HPDE6-E6E7 (cell line): Measurements from ENCODE around the gene ZNF771.
"Not testable (repeated sequence)": the region's sequence is repeated elsewhere in the genome, so short reads cannot be mapped to it uniquely, and the experiment has no call there.

ENCODE experiments used
- DNase-seq: peaks from one replicate; pipeline ENCODE4 v3.0.0; 2011; ENCODE audit warnings: missing footprints; ENCODE audit errors: extremely low spot score

ZNF771 gene

GRCh38 chr16:30430428-30430970, 23.1 kb downstream of the ZNF771 start:
- no peak for DNase-seq

DNA sequence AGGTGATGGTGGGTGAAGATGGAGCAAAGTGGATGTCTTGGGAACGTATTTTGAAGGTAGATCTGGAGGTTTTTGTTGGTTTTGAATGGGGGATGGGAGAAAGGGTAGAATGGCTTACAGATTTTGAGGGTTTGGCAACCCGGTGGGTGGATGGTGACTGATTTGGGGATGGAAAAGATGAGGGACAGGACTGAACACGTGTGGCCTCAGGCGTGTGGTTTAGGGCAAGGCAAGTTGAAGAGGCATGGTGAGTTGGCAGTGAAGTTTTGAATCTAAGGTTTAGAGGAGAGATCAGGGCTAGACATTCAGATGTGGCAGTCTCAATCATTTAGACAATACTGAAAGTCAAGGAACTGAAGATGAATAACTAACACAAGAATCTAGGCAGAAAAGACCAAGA, 27.4 kb downstream of the ZNF771 start:
- DNase-seq, result no peak

DNA sequence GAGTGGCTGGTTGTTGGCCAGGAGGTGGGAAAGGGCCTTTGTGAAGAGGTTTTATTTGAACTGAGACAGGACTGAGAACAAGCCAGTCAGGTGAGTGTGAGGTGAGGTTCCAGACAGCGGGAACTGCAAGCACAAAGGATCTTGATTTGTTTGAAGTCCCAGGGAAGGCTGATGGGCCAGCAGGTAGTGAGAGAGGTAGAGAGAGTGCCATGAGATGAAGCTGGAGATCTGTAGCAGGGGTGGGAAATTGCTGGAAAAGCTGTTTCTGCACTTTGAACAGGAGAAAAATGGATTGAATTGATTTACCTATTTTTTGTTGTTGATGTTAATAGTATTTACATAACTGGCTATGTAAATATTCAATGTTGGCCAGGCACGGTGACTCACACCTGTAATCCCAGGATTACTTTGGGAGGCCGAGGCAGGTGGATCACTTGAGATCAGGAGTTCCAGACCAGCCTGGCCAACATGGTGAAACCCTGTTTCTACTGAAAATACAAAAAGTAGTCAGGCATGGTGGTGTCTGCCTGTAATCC, 30.2 kb downstream of the ZNF771 start:
- DNase-seq, result no peak

GRCh38 chr16:30438835-30439234, 31.4 kb downstream of the ZNF771 start:
- DNase-seq, result no peak

DNA sequence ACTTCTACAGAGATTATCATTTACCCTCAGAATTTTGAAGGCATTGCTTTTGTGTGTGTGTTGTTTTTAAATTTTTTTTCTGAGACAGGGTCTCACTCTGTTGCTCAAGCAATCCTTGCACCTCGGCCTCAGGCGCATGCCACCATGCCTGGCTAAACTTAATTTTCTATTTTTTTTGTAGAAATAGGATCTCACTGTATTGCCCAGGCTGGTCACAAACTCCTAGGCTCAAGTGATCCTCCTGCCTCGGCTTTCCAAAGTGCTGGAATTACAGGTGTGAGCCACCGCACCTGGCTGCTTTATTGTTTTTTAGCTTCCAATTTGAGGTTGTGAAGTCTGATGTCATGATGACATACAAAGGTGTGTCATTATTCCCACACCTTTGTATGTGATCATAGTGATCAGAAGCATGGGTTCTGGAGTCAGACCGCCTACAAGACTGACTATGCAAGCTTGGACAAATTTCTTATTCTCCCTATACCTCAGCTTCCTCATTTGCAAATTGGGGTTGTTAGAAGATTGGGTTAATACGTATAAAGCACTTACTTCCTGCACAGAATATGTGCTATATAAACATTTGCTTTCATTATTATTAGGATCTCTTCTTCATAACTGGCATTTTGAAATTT, 32.4 kb downstream of the ZNF771 start:
- DNase-seq, result no peak

DNA sequence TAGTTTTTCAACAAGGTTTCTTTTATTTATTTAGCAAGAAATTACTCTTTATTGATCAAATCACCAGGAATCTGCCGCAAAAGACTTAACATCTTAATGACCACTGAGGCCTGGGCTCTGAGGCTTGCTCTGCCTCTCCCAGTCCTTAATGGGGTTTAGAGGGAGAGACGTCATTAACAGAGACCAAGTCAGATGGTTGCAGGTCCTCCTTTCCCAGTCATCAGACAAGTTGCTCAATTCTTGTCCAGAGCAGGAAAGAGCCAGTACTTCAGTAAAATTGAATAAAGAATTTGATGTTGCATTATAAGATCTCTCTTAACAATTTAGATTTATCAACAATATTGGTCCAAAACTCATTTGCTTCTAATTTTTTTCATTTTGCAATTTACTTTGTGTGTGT, 36.2 kb downstream of the ZNF771 start:
- no peak for DNase-seq

DNA sequence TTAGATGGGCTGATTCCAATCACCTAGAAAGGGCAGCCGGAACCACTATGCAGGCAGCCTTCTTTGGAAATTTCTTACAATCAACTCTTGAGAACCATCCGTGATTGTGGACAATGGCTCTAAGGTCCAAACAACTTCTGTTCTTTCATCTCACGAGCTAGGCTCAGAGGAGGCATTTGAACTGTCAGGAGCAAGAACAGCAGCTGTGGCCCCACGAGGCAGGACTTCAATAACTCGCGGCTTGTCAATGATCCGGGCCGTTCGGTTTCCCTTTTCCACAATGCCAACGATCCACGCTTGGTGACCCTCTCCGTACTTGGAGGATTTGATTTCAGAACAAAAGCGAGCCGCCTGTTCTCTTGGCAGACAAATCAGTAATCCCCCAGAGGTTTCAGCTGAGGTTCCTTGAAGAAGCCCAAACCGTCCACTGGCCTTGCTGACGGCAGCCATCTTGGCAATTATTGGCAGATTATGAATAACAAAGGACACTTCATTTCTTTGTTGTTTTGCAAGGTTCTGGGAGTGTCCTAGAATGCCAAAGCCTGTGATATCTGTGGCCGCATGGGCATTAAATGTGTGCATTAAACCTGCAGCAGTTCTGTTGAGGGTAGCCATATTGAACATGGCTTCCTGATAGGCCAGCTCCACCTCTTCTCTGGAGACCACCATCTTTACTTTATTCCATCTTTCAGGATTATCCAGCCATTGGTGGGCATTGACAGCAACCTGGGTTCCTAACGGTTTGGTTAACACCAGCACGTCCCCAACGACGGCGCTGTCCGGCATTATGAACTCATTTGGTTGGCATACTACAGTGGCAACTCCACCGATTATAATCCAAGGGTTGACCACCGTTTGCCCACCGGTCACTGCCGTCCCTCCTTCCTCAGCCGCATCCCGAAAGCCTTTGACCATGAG, 37.1 kb downstream of the ZNF771 start:
- DNase-seq, result no peak

DNA sequence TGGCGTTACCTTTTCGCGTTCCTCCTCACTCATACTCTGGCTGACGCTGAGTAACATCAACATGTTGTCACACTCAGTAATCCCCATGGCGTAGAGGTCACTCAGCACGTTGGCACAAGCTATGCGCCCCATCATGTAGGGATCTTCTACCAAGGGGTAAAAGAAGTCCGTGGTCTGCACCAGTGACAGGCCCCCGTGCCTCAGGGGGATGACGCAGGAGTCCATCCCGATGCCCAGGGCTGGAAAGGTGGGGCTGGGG, 37.7 kb downstream of the ZNF771 start:
- DNase-seq, result no peak

DNA sequence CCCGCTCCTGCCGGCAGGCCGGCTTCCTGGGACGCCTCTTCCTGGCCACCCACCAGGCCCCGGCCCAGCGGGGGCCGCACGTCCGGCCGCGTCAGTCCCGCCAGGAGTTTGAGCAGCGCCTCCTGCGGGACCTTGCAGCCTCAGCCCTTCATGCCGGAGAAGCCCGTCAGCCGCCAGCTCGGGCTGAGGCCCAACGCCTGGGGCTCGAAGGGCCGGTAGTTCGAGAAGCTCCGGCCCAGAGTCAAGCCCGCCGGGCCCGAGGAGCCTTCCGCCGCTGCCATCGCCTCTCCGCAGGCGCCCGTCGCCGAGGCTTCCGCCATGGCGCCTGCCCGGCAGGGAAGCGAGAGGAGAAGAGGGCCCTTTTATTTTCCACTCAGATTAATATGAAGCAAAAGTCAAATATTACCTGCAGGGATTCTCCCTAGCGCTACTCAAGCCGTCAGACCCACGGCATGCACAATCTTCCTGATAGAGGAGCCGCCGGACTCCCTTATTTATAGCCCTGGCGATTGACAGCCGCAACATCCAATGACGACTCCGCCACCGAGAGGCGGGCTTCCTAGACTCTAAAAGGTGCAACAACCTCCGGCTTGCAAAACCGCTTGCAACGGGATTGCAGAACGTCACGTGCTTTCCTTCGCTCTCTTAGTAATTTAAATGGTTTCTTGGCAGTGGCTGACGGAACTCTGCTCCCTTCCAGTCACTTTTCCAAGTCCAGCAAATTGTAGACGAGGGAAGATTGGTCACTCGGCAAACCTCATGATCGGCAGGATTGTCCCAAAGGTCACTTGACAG, 38.2 kb downstream of the ZNF771 start, which contains the start of gene SEPHS2:
Gene SEPHS2 (minus strand): TSS at position 467 of the 795 bp plus-strand sequence. CDS start 147 bp downstream, at position 320.
- peak; percentile 93 for DNase-seq

- DNase-seq, result no peak
Observed at GRCh38 chr16:30446203-30446595, 38.8 kb downstream of the ZNF771 start.

DNA sequence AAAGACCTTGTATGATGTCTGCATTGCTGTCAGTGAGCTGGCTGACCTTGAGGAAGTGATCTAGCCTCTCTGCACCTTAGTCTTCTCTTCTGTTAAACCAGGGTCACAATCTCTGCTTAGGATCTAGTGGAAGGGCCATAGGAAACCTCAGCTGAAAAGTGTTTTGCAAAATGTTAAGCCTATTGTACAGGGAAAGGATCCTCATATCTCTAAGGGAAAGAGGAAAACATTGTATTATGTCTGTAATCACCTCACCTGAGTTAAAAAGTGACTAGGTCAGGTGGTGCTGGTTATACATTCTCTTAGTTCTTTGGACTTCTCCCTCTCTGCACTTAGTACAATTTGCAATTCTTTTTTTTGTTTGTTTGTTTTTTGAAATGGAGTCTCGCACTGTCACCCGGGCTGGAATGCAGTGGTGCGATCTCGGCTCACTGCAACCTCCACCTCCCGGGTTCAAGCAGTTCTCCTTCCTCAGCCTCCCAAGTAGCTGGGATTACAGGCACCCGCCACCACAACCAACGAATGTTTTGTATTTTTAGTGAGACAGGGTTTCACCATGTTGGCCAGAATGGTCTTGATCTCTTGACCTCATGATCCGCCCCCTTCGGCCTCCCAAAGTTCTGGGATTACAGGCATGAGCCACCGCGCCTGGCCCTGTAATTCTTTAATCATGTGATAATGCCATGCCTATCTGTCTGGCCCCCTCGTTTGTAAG, 40.3 kb downstream of the ZNF771 start:
- no peak for DNase-seq

DNA sequence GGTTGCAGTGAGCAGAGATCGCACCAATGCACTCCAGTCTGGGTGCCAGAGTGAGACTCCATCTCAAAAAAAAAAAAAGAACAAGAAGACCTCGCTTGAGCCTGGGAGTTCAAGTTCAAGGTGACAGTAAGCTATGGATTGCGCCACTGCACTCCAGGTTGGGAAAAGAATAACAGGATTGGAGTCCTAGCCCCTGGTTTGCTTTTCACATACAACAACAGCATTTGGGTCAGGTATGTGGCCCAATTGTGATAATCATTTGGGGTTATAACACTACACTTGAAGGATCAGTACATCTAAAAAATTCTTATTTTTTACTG, 41.7 kb downstream of the ZNF771 start:
- no peak for DNase-seq

- not testable (repeated sequence) for DNase-seq
Observed at GRCh38 chr16:30452709-30453580, 45.5 kb downstream of the ZNF771 start.

GRCh38 chr16:30456302-30456701, 48.9 kb downstream of the ZNF771 start:
- no peak for DNase-seq

DNA sequence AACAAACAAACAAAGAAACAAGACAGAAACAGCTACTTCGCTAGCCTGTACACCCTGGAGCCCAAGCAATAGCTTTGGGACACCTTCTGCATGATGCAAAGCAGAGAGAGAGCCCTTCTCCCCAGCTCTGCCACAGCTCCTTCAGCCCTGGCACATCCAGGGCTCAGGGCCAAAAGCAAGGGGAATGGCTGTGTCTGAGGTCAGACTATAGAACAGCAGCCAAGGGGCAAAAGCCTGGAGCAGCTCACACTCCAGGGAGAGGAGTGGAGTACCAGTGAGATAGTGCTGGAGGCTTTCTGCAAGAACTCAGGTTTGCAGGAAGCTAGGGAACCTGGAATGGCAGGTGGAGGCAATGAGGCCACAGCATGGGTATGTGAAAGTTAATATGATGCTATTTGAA, 49.9 kb downstream of the ZNF771 start:
- no peak for DNase-seq

DNA sequence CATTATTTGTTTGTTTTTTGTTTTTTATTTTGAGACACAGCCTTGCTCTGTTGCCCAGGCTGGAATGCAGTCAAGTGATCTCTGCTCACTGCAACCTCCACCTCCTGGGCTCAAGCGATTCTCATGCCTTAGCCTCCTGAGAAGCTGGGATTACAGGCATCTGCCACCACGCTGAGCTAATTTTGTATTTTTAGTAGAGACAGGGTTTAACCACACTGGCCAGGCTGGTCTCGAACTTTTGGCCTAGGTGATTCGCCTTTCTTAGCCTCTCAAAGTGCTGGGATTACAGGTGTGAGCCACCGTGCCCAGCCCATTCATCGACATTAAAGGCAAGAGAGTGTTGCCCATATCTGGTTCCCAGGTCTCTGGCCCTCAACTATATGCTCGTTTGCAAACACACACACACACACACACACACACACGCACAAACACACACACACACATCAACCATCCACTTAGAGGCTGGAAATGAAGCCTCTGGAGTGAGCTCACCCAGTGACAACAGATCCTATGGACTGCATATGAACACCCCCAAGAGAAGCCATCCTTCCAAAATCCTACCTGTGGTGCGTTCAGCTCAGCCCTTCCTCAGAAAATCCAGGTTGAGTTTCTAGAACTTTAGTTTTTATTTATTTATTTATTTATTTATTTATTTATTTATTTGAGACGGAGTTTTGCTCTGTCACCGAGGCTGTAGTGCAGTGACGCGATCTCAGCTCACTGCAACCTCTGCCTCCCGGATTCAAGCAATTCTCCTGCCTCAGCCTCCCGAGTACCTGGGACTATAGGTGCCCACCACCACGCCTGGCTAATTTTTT, 50.5 kb downstream of the ZNF771 start:
- no peak for DNase-seq

DNA sequence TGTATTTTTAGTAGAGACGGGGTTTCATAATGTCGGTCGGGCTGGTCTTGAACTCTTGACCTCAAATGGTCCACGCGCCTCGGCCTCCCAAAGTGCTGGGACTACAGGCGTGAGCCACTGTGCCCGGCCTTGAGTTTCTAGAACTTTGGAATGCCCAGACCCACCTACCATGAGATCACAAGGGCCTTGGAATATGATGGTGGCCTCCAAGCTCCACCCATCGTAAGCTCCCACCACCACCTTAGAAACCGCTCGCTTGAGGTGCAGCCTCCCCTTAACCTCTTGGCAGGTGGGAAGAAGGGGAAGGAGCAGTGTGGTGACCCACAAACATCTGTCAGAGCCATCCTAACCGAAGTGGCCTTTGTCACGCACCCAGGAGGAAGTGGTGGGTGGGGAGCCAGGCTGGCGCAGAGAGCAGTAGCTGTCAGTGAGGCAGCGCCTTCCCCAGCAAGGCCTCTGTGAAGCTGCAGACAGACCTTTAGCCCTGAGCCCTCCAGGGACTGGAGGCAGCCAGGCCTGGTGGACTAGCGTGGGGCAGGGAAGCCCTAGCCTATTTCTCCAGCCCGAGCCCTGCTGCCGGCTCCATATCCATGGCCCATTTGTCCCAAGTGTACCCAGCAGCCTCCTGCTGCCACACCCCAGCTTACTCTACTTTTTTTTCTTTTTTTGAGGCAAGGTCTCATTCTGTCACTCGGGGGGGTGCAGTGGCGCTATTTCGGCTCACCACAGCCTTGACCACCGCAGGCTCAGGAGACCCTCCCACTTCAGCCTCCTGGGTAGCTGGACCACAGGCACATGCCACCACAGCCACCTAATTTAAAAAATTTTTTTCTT, 51.4 kb downstream of the ZNF771 start:
- DNase-seq, result no peak

DNA sequence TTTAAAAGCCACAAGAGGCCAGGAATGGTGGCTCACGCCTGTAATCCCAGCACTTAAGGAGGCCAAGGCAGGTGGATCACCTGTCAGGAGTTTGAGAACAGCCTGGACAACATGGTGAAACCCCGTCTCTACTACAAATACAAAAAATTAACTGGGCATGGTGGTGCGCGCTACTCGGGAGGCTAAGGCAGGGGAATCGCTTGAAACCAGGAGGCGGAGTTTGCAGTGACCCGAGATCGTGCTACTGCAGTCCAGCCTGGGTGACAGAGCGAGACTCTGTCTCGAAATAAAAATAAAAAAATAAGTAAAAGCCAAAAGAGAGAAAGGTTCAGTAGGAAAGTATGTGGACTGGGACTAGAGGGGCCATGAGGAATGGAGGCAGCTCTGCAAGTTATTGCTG, 52.0 kb downstream of the ZNF771 start:
- no peak for DNase-seq

DNA sequence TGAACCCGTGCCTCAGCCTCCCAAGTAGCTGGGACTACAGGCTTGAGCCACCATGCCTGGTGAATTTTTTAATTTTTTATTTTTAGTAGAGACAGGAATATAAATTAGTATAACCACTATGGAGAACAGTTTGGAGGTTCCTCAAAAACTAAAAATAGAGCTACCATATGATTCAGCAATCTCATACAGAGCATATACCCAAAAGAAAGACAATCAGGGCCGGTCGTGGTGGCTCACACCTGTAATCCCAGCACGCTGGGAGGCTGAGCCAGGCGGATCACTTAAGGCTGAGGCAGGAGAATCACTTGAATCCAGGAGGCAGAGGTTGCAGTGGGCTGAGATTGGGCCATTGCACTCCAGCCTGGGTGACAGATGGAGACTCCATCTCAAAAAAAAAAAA, 54.0 kb downstream of the ZNF771 start:
- not testable (repeated sequence) for DNase-seq
